ENCODE measurements around the gene GBP7.

Gene GBP7

GRCh38 chr1:89147678-89148658 is 27.8 kb downstream of the GBP7 start:
- Histone ChIP-seq H2AFZ (ENCODE audit: low read length) (no peak overlapping the region), H3K27me3 (ENCODE audit: insufficient read depth, low read length, poor library complexity, severe bottlenecking) (no peaks in the 10 kb centered on the region), H3K4me1 (ENCODE audit: insufficient read depth, low read length, poor library complexity, severe bottlenecking) (peaks cover 7% of the 10 kb centered on the region), H3K9me2 (replicated peaks; ENCODE audit: low read depth, low read length) (no peaks in the 10 kb centered on the region), H3K9ac (ENCODE audit: low read depth, low read length, poor library complexity, severe bottlenecking) (no peak overlapping the region), H3K4me2 (ENCODE audit: low read depth, low read length, poor library complexity, severe bottlenecking) (no peak overlapping the region), H3F3A (ENCODE audit: low read depth) (no peaks in the 10 kb centered on the region), H3K36me3 (ENCODE audit: insufficient read depth, low read length) (no peaks in the 10 kb centered on the region), H4K20me1 (ENCODE audit: insufficient read depth, low read length, poor library complexity, severe bottlenecking) (no peaks in the 10 kb centered on the region), H3K4me3 (ENCODE audit: low read length, poor library complexity, severe bottlenecking) (no peak overlapping the region), H3K9me3 (ENCODE audit: insufficient read depth, low read depth, low read length) (no peaks in the 10 kb centered on the region), H3K79me2 (ENCODE audit: insufficient read depth, low read length) (no peaks in the 10 kb centered on the region)
- TF ChIP-seq EZH2phosphoT487 (IDR thresholded peaks at IDR 0.05; ENCODE audit: borderline replicate concordance): no peak
- TF ChIP-seq, protein P1, sequence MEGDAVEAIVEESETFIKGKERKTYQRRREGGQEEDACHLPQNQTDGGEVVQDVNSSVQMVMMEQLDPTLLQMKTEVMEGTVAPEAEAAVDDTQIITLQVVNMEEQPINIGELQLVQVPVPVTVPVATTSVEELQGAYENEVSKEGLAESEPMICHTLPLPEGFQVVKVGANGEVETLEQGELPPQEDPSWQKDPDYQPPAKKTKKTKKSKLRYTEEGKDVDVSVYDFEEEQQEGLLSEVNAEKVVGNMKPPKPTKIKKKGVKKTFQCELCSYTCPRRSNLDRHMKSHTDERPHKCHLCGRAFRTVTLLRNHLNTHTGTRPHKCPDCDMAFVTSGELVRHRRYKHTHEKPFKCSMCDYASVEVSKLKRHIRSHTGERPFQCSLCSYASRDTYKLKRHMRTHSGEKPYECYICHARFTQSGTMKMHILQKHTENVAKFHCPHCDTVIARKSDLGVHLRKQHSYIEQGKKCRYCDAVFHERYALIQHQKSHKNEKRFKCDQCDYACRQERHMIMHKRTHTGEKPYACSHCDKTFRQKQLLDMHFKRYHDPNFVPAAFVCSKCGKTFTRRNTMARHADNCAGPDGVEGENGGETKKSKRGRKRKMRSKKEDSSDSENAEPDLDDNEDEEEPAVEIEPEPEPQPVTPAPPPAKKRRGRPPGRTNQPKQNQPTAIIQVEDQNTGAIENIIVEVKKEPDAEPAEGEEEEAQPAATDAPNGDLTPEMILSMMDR (conservative IDR thresholded peaks at IDR 0.05; ENCODE audit: low read length): no peak

DNA sequence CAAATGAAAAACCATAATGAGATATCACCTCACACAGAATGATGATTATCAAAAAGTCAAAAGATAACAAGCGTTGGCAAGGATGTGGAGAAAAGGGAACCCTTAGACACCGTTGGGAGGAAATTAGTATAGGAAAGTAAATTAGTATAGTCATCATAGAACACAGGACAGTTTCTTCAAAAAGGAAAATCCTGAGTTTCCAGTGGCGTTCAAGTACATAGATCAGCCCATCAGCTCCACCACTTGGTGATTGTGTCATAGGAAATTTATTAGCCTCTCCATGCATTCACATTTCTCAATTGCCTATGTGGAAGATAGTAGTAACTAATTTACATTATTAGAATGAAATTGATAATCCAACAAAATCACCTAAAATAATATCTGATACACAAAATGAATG is 29.1 kb downstream of the GBP7 start:
- TF ChIP-seq, protein P1 (conservative IDR thresholded peaks at IDR 0.05; ENCODE audit: low read length): no peak
- TF ChIP-seq EZH2phosphoT487 (IDR thresholded peaks at IDR 0.05; ENCODE audit: borderline replicate concordance): no peak
- Histone ChIP-seq H3K9me2 (replicated peaks; ENCODE audit: low read depth, low read length) (no peaks in the 10 kb centered on the region), H3K9ac (ENCODE audit: low read depth, low read length, poor library complexity, severe bottlenecking) (no peak overlapping the region)

DNA sequence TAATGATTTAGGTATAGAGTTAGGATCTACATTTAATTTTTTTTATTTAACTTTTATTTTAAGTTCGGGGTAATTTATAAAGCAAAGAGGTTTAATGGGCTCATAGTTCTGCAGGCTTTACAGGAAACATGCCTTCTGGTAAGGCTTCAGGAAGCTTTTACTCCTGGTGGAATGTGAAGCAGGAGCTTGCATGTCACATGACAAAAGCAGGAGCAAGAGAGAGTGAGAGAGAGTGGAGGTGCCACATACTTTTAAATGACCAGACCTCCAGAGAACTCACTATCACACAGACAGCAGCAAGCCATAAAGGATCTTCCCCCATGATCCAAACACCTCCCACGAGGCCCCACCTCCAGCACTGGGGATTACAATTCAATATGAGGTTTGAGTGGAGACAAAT is 32.3 kb downstream of the GBP7 start:
- TF ChIP-seq EZH2phosphoT487 (IDR thresholded peaks at IDR 0.05; ENCODE audit: borderline replicate concordance): no peak
- TF ChIP-seq, protein P1 (conservative IDR thresholded peaks at IDR 0.05; ENCODE audit: low read length): no peak
- peaks cover 7% of the 10 kb centered on the region for H3K4me1 ChIP-seq (ENCODE audit: insufficient read depth, low read length, poor library complexity, severe bottlenecking)
- H3K4me3 ChIP-seq (ENCODE audit: low read length, poor library complexity, severe bottlenecking): no peak overlapping the region
- no peaks in the 10 kb centered on the region for H3K27me3 ChIP-seq (ENCODE audit: insufficient read depth, low read length, poor library complexity, severe bottlenecking)
- H2AFZ ChIP-seq (ENCODE audit: low read length): no peak overlapping the region
- H4K20me1 ChIP-seq (ENCODE audit: insufficient read depth, low read length, poor library complexity, severe bottlenecking): no peaks in the 10 kb centered on the region
- no peaks in the 10 kb centered on the region for H3K9me3 ChIP-seq (ENCODE audit: insufficient read depth, low read depth, low read length)
- no peaks in the 10 kb centered on the region for H3F3A ChIP-seq (ENCODE audit: low read depth)
- no peak overlapping the region for H3K9ac ChIP-seq (ENCODE audit: low read depth, low read length, poor library complexity, severe bottlenecking)
- no peak overlapping the region for H3K4me2 ChIP-seq (ENCODE audit: low read depth, low read length, poor library complexity, severe bottlenecking)
- no peaks in the 10 kb centered on the region for H3K9me2 ChIP-seq (replicated peaks; ENCODE audit: low read depth, low read length)
- no peaks in the 10 kb centered on the region for H3K79me2 ChIP-seq (ENCODE audit: insufficient read depth, low read length)
- no peaks in the 10 kb centered on the region for H3K36me3 ChIP-seq (ENCODE audit: insufficient read depth, low read length)

More for the DNA sequence above, 29.1 kb downstream of the GBP7 start:
- Histone ChIP-seq H4K20me1 (ENCODE audit: insufficient read depth, low read length, poor library complexity, severe bottlenecking) (no peaks in the 10 kb centered on the region), H3K36me3 (ENCODE audit: insufficient read depth, low read length) (no peaks in the 10 kb centered on the region), H3K9me3 (ENCODE audit: insufficient read depth, low read depth, low read length) (no peaks in the 10 kb centered on the region), H3K4me3 (ENCODE audit: low read length, poor library complexity, severe bottlenecking) (no peak overlapping the region), H2AFZ (ENCODE audit: low read length) (no peak overlapping the region), H3K4me1 (ENCODE audit: insufficient read depth, low read length, poor library complexity, severe bottlenecking) (peaks cover 7% of the 10 kb centered on the region), H3K27me3 (ENCODE audit: insufficient read depth, low read length, poor library complexity, severe bottlenecking) (no peaks in the 10 kb centered on the region), H3K79me2 (ENCODE audit: insufficient read depth, low read length) (no peaks in the 10 kb centered on the region), H3F3A (ENCODE audit: low read depth) (no peaks in the 10 kb centered on the region), H3K4me2 (ENCODE audit: low read depth, low read length, poor library complexity, severe bottlenecking) (no peak overlapping the region)

Data from Loucy (cell line).